Stimulated activated CD4-positive, alpha-beta T cell treated with anti-CD3 and anti-CD28 coated beads, Interleukin-12 subunit alpha, Interleukin-12 subunit beta, amount 100 ng/mL, for 48 hours (primary cell): ENCODE results near the gene DHX34.
"Not testable (repeated sequence)": the region's sequence is repeated elsewhere in the genome, so short reads cannot be mapped to it uniquely, and the experiment has no call there.

Source experiments
- DNase-seq, 3 donors: peaks; one replicate each; pipeline ENCODE4 v3.0.0-alpha.2; 2020; ENCODE audit warnings: low read depth in 2 of 3, low spot score in 1 of 3

DHX34 gene

DNA sequence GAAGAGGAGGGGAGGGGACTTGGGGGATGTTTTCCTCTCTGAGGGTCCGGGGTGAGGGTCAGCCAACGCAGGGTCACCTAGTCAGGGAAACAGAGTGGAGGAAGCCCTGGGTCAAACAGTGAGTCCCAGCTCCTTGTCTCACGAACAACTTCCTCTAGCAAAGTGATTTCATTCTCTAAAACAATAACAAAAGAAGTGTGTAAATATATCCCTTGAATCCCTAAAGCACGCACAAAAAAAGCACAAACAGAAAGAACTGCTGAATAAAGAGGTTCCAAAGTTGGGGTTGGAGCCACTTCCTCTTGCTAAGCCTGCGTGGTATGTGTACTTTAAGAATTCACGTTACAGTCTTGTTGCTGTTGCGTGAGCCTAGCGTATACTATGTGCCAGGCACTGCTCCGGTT is 18.6 kb upstream of the DHX34 start:
- DNase-seq = no peak

DNA sequence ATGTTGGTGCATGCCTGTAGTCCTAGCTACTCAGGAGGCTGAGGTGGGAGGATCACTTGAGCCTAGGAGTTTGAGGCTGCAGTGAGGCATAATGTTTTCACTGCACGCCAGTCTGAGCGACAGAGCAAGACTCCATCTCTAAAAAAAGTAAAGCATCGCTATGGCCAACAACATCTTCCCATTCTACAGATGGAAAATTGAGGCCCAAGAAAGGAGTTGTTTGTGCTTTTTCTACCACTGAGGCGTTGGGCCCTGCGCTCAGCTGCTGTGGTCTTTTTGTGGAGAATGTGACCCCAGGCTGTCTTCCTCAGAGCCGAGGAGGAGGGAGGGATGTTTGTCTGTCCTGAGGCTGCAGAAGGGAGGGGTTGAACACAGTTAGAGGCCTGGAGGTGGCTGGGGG is 17.6 kb upstream of the DHX34 start:
- no peak for DNase-seq

DNA sequence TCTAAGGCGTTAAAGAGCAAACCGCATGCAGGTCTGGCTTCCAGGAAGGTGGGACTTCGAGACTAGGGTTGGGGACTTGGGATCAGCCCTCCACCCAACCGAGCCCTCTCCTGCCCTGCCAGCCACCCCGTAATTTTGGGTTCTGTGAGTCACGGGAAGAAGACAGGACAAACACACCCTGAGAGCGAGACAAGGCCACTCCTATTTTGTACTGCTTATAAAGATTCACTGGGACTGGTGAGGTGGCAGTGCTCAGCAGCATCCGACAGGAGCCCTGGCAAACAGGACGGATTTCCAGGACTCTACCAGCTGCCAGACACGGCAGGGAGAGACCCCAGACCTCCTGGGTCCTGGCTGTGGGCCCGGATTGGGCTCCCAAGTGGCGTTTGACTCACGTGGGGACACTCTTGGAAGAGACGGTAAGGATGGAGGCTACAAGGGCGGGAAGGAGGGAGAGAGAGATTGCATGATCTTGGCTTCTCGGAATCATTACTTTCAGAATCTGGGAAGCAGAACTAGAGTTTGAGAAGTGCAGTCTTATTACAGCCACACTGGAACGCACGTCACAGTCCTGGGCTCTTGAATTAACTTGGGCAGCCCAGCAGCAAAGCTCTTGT is 17.1 kb upstream of the DHX34 start, which contains the start of gene C5AR2:
Gene C5AR2 (plus strand): TSS at position 245 of the 617 bp plus-strand sequence. CDS start 8,625 bp downstream, outside the sequence.
- no peak for DNase-seq

DNA sequence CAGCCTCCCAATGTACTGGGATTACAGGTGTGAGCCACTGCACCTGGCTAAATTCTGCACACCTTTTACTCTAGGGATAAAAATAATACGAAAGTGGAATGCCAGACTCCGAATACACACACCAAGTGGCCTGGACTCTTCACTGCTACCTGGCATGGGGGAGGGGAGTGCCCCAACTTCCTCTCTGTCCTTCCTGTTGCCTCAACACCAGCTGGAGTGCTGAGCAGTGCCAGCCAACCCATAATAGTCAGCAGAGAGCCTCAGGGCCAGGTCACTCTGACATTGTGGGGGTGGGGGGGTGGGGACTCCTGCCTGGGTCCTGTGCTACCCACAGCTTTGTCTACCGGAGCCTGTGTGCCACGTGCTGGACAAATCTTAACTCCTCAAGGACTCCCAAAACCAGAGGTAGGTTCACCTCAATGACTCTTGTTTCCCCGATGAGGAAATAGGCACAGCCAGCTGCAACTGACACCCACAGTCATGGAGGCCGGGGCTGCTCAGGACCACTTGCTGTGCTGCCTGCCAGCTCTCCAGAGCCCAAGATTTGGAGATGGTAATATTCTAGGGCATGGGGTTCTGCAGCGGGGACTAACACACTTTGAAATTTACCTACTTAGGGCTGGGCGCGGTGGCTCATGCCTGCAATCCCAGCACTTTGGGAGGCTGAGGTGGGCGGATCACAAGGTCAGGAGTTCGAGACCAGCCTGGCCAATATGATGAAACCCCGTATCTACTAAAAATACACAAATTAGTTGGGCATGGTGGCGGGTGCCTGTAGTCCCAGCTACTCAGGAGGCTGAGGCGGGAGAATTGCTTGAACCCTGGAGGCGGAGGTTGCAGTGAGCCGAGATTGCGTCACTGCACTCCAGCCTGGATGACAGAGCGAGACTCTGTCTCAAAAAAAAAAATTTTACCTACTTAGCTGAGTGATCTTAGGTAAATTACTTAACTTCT is 12.1 kb upstream of the DHX34 start:
- not testable (repeated sequence) for DNase-seq

DNA sequence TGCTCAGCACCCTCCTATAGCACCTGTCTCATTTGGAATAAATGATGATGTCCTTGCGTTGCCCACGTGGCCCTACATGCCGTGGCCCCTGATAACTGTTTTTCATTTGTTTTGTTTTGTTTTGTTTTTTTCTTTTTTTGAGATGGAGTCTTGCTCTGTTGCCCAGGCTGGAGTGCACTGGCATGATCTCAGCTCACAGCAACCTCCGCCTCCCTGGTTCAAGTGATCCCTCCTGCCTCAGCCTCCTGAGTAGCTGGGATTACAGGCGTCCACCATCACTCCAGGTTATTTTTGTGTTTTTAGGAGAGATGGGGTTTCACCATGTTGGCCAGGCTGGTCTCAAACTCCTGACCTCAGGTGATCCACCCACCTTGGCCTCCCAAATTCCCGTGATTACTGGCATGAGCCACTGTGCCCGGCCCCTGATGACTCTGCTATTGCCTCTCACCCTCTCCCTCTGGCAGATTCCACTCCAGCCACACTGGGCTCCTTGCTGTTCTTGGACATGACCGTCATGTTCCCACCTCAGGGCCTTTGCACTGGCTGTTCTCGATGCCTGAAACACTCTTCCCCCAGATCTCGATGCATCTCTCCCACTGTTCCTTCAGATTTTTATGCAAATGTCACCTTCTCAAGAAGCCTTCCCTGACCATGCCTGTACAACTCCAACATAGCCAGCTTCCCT is 9.8 kb upstream of the DHX34 start:
- DNase-seq = no peak

DNA sequence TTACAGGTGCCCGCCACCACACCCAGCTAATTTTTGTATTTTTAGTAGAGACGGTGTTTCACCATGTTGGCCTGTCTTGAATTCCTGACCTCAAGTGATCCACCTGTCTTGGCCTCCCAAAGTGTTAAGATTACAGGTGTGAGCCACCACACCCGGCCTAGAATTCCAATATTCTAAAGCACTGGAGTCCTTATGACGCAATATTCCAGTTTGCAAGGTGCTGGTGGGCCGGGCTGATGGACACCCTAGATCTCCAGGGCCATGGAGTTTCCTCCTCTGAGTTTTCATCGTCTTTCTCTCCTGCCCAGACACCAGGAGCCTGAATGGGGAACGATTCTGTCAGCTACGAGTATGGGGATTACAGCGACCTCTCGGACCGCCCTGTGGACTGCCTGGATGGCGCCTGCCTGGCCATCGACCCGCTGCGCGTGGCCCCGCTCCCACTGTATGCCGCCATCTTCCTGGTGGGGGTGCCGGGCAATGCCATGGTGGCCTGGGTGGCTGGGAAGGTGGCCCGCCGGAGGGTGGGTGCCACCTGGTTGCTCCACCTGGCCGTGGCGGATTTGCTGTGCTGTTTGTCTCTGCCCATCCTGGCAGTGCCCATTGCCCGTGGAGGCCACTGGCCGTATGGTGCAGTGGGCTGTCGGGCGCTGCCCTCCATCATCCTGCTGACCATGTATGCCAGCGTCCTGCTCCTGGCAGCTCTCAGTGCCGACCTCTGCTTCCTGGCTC is 8.5 kb upstream of the DHX34 start:
- no peak for DNase-seq

DNA sequence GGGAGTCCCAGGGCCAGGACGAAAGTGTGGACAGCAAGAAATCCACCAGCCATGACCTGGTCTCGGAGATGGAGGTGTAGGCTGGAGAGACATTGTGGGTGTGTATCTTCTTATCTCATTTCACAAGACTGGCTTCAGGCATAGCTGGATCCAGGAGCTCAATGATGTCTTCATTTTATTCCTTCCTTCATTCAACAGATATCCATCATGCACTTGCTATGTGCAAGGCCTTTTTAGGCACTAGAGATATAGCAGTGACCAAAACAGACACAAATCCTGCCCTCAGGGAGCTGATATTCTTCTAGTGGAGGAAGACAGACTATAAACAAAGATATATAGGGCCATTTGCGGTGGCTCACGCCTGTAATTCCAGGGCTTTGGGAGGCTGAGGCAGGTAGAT is 7.4 kb upstream of the DHX34 start:
- no peak for DNase-seq

DNA sequence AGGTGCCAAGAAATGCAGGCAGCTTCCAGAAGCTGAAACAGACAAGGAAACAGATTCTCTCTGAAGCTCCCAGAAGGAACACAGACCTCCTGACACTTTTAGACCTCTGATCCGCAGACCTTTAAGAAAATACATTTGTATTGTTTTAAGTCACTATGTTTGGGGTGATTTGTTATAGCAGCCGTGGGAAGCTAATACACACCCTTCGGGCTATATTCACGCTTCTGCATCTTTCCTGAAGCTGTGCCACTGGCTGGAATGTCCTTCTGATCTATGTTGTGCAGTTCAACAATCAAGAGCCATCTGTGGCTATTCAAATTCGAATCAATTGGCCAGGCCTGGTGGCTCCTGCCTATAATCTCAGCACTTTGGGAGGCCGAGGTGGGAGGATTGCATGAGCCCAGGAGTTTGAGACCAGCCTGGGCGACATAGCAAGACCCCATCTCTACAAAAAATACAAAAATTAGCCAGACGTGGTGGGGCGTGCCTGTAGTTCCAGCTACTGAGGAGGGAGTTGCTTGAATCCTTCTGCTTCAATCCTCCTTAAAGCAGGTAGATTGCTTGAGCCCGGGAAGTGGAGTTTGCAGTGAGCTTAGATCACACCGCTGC is 5.8 kb upstream of the DHX34 start:
- no peak for DNase-seq

DNA sequence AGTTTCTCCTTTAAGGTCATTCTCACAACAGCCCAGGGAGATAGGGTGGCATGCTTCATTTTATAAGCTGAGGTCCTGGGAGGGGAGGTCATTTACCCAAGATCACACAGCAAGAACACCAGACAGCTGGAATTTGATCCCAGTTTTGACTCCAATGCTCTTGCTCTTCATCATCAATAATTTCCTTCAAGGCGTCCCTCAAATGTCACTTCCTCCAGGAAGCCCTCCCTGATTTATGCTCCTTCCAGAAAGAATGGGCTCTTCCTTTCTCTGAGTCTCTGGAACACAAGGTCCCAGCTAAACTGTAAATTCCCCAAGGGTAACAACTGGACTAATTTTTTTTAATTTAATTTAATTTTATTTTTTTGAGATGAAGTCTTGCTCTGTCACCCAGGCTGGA is 4.7 kb upstream of the DHX34 start:
- DNase-seq = no peak

DNA sequence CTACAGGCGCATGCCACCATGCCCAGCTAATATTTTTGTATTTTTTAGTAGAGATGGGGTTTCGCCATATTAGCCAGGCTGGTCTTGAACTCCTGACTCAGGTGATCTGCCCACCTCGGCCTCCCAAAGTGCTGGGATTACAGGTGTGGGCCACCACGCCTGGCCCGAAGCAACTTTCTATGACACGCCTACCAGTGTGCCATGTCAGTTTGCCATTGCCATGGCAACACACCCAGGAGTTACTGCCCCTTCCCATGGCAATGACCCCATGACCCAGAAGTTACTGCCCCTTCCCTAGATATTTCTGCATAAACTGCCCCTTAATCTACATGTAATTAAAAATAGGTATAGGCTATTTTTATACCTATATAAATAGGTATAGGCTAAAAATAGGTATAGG is 3.1 kb upstream of the DHX34 start:
- DNase-seq = not testable (repeated sequence)

DNA sequence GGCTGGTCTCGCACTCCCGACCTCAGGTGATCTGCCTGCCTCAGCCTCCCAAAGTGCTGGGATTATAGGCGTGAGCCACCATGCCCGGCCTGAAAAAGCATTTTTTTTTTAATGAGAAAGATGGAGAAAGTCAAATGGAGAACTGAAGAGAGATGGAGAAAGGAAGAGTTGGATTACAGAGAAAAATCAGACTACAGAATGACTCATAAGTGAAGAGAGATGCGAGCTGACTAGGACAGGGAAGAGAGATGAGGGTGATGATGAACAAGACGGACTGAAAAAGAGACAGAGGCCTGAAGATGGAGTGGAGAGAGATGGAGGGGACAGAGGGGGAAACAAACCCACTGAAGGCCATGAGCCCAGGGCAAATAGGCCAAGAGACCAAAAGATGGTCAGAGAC is 1.5 kb downstream of the DHX34 start:
- no peak for DNase-seq

DNA sequence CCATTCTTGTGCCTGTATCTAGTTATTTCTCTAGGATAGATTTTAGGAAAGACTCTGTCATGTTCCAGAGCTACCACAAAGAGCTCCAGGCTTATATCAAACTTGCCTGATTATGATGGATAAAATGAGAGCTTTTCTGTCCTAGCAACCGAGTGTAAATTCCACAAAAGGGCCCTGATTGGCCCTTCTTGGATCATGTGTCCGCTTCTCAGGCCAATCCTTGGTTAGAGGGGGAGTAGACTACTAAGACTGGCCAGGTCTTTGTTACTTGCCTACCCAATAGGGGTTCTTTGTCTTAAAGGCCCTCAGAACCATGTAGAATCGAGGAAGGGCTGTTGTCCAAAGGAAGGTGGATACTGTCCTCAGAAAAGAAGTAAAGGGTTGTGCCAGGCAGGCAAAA is 2.4 kb downstream of the DHX34 start:
- DNase-seq = no peak

DNA sequence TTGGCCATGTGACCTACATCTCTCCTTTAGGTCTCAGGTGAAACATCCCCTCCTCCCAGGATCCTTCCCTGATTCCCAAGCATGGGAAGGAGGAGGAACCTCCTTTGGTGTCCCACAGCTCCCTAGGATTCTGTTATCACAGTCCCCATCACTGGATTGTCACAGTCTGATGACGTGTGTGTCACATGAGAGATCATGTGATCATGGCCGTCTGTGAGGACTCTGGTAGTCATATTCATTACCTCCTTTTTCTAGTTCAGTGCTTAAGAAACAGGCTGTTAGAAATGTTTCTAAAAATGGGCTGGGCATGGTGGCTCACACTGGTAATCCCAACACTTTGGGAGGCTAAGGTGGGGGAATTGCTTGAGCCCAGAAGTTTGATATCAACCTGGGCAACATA is 3.0 kb downstream of the DHX34 start:
- no peak for DNase-seq

DNA sequence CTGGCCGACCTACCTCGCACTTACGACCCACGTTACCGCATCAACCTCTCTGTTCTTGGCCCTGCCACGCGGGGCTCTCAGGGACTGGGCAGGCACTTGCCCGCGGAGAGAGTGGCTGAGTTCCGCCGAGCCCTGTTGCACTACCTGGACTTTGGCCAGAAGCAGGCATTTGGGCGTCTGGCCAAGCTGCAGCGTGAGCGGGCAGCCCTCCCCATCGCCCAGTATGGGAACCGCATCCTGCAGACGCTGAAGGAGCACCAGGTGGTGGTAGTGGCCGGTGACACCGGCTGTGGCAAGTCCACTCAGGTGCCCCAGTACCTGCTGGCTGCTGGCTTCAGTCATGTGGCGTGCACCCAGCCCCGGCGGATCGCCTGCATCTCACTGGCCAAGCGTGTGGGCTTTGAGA is 4.2 kb downstream of the DHX34 start:
- DNase-seq = no peak

DNA sequence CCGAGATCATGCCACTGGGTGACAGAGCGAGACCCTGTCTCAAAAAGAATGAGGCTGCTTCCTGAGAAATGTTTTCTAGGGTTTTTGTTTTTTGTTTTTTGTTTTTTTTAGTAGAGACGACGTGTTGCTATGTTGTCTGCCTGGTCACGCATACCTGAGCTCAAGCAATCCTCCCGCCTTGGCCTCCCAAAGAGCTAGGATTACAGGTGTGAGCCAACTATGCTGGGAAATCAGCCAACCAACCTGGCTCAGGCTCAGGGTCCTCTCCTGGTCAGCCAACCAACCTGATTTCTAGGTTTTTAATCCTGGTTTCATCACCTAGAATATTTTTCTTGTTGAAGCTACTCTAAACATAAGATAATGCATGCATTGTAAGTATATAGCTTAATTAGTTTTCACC is 7.8 kb downstream of the DHX34 start:
- no peak for DNase-seq

DNA sequence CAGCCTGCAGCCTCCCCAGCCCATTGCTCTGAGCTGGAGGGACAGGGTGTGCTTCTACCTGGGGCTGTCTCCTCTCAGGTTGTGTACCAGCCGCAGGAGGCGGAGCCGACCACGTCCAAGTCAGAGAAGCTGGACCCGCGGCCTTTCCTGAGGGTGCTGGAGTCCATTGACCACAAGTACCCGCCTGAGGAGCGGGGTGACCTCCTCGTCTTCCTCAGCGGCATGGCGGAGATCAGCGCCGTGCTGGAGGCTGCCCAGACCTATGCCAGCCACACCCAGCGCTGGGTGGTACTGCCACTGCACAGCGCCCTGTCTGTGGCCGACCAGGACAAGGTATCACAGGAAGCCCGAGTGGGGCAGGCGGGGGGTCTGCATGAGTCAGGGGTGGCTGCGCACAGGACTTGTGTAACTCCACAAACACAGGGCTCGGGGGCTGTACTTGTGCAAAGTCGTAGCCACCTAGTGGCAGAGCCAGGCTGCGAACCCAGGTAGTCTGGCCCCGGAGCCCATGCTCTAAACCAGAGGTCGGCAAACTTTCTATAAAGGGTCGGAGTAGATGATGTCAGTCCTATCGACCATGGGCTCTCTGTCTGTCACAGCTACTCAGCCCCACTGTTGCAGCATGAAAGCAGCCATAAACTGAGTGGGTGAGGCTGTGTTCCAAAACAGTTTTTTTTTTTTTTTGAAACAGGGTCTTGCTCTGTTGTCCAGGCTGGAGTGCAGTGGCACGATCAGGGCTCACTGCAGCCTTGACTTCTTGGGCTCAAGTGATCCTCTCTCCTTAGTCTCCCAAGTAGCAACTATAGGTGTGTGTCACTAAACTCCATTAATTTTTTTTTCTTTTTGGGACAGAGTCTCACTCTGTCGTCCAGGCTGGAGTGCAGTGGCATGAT is 8.9 kb downstream of the DHX34 start:
- no peak for DNase-seq

DNA sequence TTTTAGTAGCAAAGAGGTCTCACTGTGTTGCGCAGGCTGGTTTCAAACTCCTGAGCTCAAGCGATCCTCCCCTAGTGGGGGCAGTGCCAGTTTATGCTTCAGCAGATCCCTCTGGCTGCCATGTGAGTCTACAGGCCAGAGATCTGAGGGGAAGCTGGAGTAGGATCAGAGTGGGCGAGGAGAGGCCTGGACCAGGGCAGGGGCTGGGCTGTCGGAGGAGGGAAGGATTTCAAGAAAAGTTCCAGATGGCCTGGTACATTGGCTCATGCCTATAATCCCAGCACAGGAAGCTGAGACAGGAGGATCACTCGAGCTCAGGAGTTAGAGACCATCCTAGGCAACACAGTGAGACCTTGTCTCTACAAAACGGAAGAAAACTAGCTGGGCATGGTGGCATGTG is 9.8 kb downstream of the DHX34 start:
- no peak for DNase-seq

DNA sequence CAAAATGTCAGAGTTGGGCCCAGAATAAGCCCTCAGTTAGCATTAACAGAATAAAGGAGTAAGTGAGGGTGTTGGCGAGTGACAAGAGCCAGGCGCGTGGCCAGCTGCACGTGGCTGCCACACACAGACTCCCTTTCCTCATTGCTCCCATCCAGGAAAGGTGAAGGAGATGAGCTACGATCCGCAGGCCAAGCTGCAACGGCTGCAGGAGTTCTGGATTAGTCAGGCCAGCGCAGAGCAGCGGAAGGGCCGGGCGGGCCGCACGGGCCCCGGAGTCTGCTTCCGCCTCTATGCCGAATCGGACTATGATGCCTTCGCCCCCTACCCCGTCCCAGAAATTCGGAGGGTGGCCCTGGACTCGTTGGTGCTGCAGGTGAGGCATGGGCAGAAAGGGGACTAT is 13.2 kb downstream of the DHX34 start:
- no peak for DNase-seq

DNA sequence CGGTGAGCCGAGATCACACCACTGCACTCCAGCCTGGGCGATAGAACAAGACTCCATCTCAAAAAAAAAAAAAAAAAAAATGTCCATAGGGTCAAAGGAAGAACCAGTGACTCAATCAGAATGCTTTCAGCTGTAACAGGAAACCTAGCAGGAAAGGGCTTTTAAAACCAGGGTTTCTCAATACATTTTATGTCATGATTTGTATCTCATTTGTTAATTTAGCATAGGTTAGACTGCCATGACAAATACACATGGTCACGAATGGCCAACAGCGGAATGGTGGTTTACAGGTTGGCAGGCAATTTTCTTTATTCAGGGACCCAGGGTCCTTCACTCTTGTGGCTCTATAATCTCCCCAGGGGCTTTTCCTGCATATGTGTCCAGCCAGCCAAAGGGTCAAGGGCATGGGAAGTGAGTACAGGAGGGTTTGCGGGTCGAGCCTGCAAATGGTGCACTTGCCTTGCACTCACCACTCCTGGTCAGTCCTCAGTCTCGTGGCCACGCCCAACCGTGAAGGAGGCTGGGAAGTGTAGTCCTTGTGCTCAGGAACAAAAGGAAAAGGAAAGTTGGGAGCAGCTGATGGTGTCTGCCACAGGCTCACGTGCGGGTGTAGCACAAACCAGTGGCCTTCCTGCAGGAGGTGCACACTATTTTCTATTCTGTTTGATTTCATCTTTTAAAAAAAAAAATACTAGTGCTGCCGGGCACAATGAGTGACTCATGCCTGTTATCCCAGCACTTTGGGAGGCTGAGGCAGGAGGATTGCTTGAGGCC is 14.8 kb downstream of the DHX34 start:
- DNase-seq = no peak
